ENCODE measurements around the gene BTN3A1.

DNA sequence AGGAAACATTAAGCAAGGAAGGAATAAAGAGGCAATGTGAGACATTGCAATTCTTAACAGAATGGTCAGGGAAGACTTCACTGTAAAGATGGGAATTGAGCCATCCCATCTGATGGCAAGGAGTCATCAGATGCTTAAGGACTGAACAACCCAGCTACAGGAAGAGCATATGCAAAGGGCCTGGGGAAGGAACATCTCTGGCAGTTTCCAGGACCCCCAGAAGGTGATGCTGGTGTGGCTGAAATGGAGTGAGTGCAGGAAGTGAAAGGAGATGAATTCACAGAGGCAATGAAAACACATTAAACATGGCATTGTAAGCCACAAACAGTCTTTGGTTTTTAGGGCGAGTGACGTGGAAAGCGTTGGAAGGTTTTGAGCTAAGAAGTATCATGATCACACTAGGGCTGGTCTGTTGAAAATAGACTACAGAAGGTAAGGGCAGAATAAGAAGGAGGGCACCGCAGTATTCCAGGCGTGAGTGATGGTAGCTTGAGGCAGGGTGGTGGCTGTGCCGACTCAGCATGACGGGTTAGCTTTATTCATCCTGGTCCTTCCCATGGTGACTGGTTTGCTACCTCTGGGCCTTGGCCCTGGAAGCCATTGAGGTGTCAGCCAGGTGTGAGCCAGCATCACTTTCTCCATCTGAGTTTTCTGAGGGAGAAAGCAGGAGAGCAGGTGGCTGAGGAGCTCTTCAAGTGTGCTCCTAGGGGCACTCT lies 62.5 kb downstream of the BTN3A1 start:
- TF ChIP-seq, protein P1, sequence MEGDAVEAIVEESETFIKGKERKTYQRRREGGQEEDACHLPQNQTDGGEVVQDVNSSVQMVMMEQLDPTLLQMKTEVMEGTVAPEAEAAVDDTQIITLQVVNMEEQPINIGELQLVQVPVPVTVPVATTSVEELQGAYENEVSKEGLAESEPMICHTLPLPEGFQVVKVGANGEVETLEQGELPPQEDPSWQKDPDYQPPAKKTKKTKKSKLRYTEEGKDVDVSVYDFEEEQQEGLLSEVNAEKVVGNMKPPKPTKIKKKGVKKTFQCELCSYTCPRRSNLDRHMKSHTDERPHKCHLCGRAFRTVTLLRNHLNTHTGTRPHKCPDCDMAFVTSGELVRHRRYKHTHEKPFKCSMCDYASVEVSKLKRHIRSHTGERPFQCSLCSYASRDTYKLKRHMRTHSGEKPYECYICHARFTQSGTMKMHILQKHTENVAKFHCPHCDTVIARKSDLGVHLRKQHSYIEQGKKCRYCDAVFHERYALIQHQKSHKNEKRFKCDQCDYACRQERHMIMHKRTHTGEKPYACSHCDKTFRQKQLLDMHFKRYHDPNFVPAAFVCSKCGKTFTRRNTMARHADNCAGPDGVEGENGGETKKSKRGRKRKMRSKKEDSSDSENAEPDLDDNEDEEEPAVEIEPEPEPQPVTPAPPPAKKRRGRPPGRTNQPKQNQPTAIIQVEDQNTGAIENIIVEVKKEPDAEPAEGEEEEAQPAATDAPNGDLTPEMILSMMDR (IDR thresholded peaks at IDR 0.05; ENCODE audit: low read depth, low read length, poor library complexity, severe bottlenecking) = no peak
- no peak for TF ChIP-seq EZH2phosphoT487 (IDR thresholded peaks at IDR 0.05; ENCODE audit: borderline replicate concordance, low read length)

All from DOHH2 (cell line).